Measurements from ENCODE around the gene SYNM.

Gene SYNM

GRCh38 chr15:99143242-99143641, 38.4 kb downstream of the SYNM start:
- DNase-seq: peak; percentile 22

- no peak for DNase-seq
Observed at GRCh38 chr15:99143655-99144610, 39.1 kb downstream of the SYNM start.

GRCh38 chr15:99145005-99145404, 40.1 kb downstream of the SYNM start:
- DNase-seq: no peak

- DNase-seq: no peak
Observed at GRCh38 chr15:99145778-99146177, 40.9 kb downstream of the SYNM start.

GRCh38 chr15:99146661-99147060, 41.8 kb downstream of the SYNM start:
- DNase-seq: no peak

DNA sequence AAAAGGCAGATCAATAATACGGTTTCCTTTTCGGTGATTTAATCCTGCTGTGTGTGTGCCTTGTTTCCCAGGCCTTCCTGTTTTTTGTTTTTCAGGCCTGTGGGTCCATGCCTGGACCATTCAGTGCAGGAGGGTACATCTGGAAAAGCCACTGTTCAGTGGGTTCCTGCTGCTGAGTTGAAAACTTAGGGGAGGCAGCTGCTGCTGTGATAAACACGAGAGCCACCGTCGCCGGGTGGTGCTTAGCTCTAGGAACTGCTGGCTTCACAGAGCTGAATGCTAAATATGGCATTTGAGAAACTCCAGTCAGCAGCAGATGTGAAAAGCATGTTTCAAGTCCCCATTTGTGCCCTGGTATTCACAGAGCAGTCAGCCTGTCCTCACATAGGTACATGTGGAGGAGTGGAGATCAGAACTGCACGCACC, 44.0 kb downstream of the SYNM start:
- no peak for DNase-seq

- DNase-seq: no peak
Observed at GRCh38 chr15:99149366-99149765, 44.5 kb downstream of the SYNM start.

- DNase-seq: no peak
Observed at GRCh38 chr15:99151156-99151555, 46.3 kb downstream of the SYNM start.

DNA sequence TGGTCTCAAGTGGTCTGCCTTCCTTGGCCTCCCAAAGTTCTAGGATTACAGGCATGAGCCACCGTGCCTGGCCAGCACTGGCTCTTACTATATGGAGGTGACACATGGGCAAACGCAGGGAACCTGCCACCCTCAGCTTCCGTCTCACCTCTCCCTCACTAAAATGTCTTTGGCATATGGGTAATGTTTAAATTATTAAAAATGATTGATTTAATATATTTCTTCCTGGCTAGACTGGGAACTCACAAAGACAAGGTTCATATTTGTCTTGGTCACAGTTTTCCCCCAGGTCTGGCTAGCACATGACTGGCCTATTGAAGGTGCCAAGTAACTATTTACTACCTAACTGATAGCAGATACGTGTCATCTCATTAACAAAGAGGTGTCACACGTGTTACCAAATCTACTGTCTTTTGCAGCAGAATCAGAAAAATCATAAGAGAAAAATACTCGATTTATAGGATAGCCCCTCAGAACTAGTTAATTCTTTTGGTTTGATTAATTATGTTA, 48.2 kb downstream of the SYNM start:
- no peak for DNase-seq

GRCh38 chr15:99154271-99154670, 49.4 kb downstream of the SYNM start:
- DNase-seq: no peak

- DNase-seq: no peak
Observed at GRCh38 chr15:99155961-99156443, 51.1 kb downstream of the SYNM start.

DNA sequence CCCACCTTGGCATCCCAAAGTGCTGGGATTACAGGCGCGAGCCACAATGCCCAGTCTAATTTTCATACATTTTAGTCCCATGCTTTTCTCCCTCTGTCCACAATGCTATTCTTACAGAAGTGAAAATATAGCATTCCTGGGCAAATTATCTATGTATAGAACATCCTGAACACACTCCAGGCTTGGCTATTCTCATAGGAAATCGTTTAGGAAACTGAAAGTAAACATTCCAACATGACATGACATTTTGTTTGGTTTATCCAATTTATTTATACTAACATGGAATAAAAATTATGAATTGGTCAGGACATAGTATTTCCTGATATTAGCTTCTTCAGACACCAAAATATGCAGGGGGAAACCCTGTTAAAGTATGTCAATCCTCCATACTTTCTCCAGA, 52.6 kb downstream of the SYNM start:
- DNase-seq: no peak

- DNase-seq: no peak
Observed at GRCh38 chr15:99158626-99159412, 53.9 kb downstream of the SYNM start.

GRCh38 chr15:99163271-99164062, 58.6 kb downstream of the SYNM start:
- no peak for DNase-seq

DNA sequence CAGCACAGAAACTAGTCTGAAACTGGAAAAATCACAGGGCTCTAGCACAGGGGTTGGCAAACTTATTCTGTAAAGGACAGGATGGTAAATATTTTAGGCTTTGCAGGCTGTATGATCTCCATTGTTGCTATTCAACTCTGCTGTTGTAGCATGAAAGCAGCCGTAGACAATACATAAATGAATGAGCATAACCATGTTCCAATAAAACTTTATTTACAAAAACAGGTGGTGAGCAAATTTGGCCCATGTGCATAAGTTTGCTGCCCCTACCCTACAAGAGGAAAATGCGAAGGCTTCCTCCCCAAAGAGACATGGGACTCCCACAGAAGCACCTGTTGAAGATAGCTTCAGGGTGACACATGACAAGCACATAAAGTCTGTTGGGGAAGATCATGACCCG, 59.2 kb downstream of the SYNM start:
- no peak for DNase-seq

- DNase-seq: no peak
Observed at GRCh38 chr15:99165020-99165790, 60.3 kb downstream of the SYNM start.

GRCh38 chr15:99165956-99166689, 61.2 kb downstream of the SYNM start:
- DNase-seq: no peak

- DNase-seq: no peak
Observed at GRCh38 chr15:99167201-99167600, 62.3 kb downstream of the SYNM start.

GRCh38 chr15:99167640-99168039, 62.8 kb downstream of the SYNM start:
- no peak for DNase-seq

- no peak for DNase-seq
Observed at GRCh38 chr15:99168601-99169580, 64.0 kb downstream of the SYNM start.

Measured in NCI-H1417 treated with DMSO at 0.1 percent for 48 hours (cell line).